ENCODE data around the gene ATOH8. TPM values are rescaled to one million over a fixed set of nuclear protein-coding genes. Genes with fewer than 3 reads are reported as not detected.

Gene ATOH8
- polyA plus RNA-seq, 1 donor (not counting 4 experiments of a cell fraction or from before 2014, with no cell fraction given): not detected

GRCh38 chr2:85714841-85715240 lies 39.0 kb upstream of the ATOH8 start:
- dilution Hi-C loops (cut with MboI; ENCODE audit: extremely low pct_ligation_motif_present, low sequenced_read_pairs): loop anchor here (25.0 kb wide), 1 partner anchor 97 kb away; no protein-coding TSS in a partner anchor

DNA sequence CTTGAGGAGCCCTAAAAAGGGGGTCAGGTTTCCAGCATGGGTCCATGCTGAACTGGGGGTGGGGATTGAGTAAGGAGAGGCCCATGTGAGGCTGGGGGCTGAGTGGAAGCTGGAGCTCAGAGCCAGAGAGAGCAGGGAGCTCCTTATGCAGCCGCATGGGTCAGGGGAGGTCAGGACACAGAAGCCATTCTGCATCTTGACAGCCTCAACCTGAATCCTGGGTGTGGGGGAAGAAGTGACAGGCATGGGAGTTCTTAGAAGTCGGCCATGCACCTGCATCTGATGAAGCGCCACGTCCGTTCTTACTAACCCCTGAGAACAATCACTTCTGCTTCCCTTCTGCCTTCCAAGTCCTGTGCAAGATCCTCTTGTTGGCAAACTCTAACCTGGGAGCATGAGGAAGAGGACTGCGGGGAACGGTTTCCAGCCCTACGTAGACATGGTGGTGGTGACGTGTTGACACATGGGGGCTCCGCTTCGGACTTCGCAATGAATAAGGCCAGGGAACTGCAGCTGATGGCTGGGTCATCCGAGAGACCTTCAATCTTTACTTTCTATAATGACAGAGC lies 37.4 kb upstream of the ATOH8 start:
- H3K79me2 ChIP-seq (ENCODE audit: control insufficient read depth, insufficient read depth, low read length): no peaks in the 10 kb centered on the region
- H3K9me1 ChIP-seq (ENCODE audit: control insufficient read depth, extremely low read depth, insufficient read depth, low read length): no peaks in the 10 kb centered on the region
- H4K20me1 ChIP-seq (ENCODE audit: control insufficient read depth, extremely low read depth, insufficient read depth, low read length): no peaks in the 10 kb centered on the region
- FAIRE-seq: no peak
- H3K27ac ChIP-seq (ENCODE audit: control insufficient read depth, insufficient read depth, low read length): no peak overlapping the region
- peaks cover 6% of the 10 kb centered on the region for H3K27me3 ChIP-seq (ENCODE audit: control insufficient read depth, extremely low read depth, insufficient read depth, low read length)
- H3K4me3 ChIP-seq (ENCODE audit: control insufficient read depth in 2 of 3, extremely low read depth in 1 of 3, insufficient read depth in 2 of 3, low read depth in 1 of 3, low read length in 3 of 3): no peak overlapping the region
- no peaks in the 10 kb centered on the region for H3K9me3 ChIP-seq (ENCODE audit: control insufficient read depth, low read depth, low read length)
- no peak overlapping the region for H3K4me2 ChIP-seq (ENCODE audit: control insufficient read depth, extremely low read depth, insufficient read depth, low read depth, low read length)
- no peaks in the 10 kb centered on the region for H3K4me1 ChIP-seq (ENCODE audit: control insufficient read depth, extremely low read depth, insufficient read depth, low read length)
- no peak overlapping the region for H2AFZ ChIP-seq (ENCODE audit: control insufficient read depth, low read length)
- H3K36me3 ChIP-seq (ENCODE audit: control insufficient read depth in 2 of 2, extremely low read depth in 1 of 2, insufficient read depth in 2 of 2, low read length in 2 of 2): no peaks in the 10 kb centered on the region
- dilution Hi-C loops (cut with MboI; ENCODE audit: extremely low pct_ligation_motif_present, low sequenced_read_pairs): loop anchor here (25.0 kb wide), 1 partner anchor 96 kb away; no protein-coding TSS in a partner anchor
- no peak for DNase-seq (ENCODE audit: low read depth, low spot score)
- H3K9ac ChIP-seq (ENCODE audit: control insufficient read depth, extremely low read depth, insufficient read depth, low read length): no peak overlapping the region
- TF ChIP-seq CTCF (optimal IDR thresholded peaks at IDR 0.05 in 1 of 3, IDR thresholded peaks at IDR 0.05 in 1 of 3, conservative IDR thresholded peaks at IDR 0.05 in 1 of 3; ENCODE audit: extremely low read depth in 1 of 3, insufficient read depth in 2 of 3, low read length in 3 of 3) (no peak), EZH2 (IDR thresholded peaks at IDR 0.05; ENCODE audit: low read length) (no peak)

More at GRCh38 chr2:85714841-85715240, 39.0 kb upstream of the ATOH8 start:
- Histone ChIP-seq H4K20me1 (ENCODE audit: control insufficient read depth, extremely low read depth, insufficient read depth, low read length) (no peaks in the 10 kb centered on the region), H2AFZ (ENCODE audit: control insufficient read depth, low read length) (no peak overlapping the region), H3K9ac (ENCODE audit: control insufficient read depth, extremely low read depth, insufficient read depth, low read length) (no peak overlapping the region), H3K4me2 (ENCODE audit: control insufficient read depth, extremely low read depth, insufficient read depth, low read depth, low read length) (no peak overlapping the region), H3K9me3 (ENCODE audit: control insufficient read depth, low read depth, low read length) (no peaks in the 10 kb centered on the region), H3K27ac (ENCODE audit: control insufficient read depth, insufficient read depth, low read length) (no peak overlapping the region), H3K4me3 (ENCODE audit: control insufficient read depth in 2 of 3, extremely low read depth in 1 of 3, insufficient read depth in 2 of 3, low read depth in 1 of 3, low read length in 3 of 3) (no peak overlapping the region), H3K79me2 (ENCODE audit: control insufficient read depth, insufficient read depth, low read length) (no peaks in the 10 kb centered on the region), H3K9me1 (ENCODE audit: control insufficient read depth, extremely low read depth, insufficient read depth, low read length) (no peaks in the 10 kb centered on the region), H3K36me3 (ENCODE audit: control insufficient read depth in 2 of 2, extremely low read depth in 1 of 2, insufficient read depth in 2 of 2, low read length in 2 of 2) (no peaks in the 10 kb centered on the region), H3K4me1 (ENCODE audit: control insufficient read depth, extremely low read depth, insufficient read depth, low read length) (no peaks in the 10 kb centered on the region), H3K27me3 (ENCODE audit: control insufficient read depth, extremely low read depth, insufficient read depth, low read length) (peaks cover 18% of the 10 kb centered on the region)
- DNase-seq (ENCODE audit: low read depth, low spot score) (no peak), FAIRE-seq (no peak)
- no peak for TF ChIP-seq CTCF (optimal IDR thresholded peaks at IDR 0.05 in 1 of 3, IDR thresholded peaks at IDR 0.05 in 1 of 3, conservative IDR thresholded peaks at IDR 0.05 in 1 of 3; ENCODE audit: extremely low read depth in 1 of 3, insufficient read depth in 2 of 3, low read length in 3 of 3)
- no peak for TF ChIP-seq EZH2 (IDR thresholded peaks at IDR 0.05; ENCODE audit: low read length)
